Adipose tissue (tissue), 3 donors: Measurements from ENCODE around the gene SPATA20. TPM values are rescaled to one million over a fixed set of nuclear protein-coding genes. Genes with fewer than 3 reads are reported as not detected.

Experiments
- H3K27ac ChIP-seq: one replicate; pipeline ENCODE4 v1.5.1; 2013; ENCODE audit warnings: low read depth, low read length
- WGBS, 3 donors: extraction: QIAGEN DNeasy Blood & Tissue Kit; methylation state at CpG; one replicate each; pipeline ENCODE4 v1.1.7; 2013; 5-methylcytosine and 5-hydroxymethylcytosine counted together
- polyA plus RNA-seq, 3 donors: library from polyadenylated mRNA; stranded (reverse); fragments of 200-250 nt; gene quantifications; one replicate each; pipeline ENCODE4 v1.2.3, GENCODE V29; 2013
- donor health status: healthy with polysubstance abuse.
- donor health status: Bipolar disorder and iron deficiency.
- donor health status: healthy.

The SPATA20 gene
- polyA plus RNA-seq, 3 donors: 15.8 to 32.7 (median 21.8) TPM

DNA sequence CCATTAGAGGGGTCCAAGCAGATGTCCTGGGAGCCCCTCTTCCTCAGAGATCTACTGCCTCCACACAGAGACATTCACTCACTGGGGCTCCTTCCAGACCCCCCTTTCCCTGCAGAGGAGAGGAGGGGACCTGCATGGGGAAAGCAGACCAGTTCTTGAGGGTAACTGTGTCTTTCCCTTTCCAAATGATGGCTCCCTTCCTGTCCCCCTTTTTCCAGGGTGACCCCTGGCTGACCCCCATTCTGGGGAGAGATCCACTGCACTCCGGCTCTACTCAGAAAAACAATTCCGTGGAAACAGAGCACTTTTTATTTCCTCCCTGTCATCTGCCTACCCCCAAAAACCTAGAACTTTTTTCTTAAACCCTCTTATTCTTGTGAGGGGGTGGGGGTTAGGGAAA, 19.9 kb downstream of the SPATA20 start:
- H3K27ac ChIP-seq: no peak overlapping the region
- 40 to 56% (median 43%) methylated on average over 2 of the region's 2 CpGs for WGBS, 3 donors

DNA sequence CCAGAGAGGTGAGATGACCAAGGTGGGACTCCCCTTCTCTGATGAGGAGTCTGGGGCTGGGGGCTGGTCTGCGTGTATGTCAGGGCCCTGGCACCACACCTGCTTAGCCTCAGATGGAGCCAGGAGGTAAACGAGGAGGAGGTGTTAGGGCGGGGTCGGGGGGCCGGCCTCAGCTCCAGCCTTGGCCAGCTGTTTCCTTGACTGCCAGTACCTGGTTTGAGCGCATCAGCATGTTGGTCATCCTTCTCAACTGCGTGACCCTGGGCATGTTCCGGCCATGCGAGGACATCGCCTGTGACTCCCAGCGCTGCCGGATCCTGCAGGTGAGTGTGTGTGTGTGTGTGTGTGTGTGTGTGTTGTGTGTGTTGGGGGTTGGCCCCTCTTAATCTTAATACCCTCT, 21.7 kb downstream of the SPATA20 start:
- H3K27ac ChIP-seq: no peak overlapping the region
- WGBS, 3 donors: 89 to 93% (median 92%) methylated on average over 12 of the region's 12 CpGs

DNA sequence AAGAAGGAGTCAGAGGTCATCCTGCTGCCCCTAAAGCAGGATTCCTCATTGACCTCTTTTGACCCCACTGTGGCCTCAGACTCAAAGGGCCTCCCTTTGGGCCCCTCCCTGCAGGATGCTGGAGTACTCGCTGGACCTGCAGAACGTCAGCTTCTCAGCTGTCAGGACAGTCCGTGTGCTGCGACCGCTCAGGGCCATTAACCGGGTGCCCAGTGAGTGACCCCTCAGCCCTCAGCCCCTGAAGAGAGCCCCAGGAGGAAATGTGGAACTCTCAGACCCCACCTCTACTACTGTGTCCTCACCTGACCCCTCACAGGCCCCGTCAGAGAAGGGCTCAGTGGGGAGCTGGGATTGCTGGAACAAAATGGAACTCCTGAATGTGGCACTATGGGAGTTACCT, 22.6 kb downstream of the SPATA20 start:
- 88 to 98% (median 90%) methylated on average over 7 of the region's 7 CpGs for WGBS, 3 donors
- H3K27ac ChIP-seq: no peak overlapping the region

DNA sequence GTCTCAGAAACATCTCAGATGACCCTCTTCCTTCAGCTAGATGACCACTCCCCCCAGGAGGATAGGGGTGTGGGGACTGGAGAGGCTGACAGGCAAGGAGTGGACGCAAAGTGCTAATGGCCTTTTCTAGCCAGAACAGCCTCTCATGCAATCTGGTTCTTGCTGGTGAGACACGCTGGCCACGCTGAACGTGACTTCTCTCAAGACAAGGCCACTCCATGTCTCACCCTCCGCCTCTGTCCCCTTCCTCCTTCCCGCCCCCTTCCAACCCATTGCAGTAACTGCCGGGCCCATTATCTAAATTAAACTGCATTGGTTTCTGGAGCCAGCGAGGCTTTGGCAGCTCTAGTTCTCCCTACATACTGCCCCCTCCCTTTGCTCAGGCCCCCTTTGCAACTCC, 23.1 kb downstream of the SPATA20 start:
- no peak overlapping the region for H3K27ac ChIP-seq
- WGBS, 3 donors: 88 to 93% (median 90%) methylated on average over 8 of the region's 8 CpGs

DNA sequence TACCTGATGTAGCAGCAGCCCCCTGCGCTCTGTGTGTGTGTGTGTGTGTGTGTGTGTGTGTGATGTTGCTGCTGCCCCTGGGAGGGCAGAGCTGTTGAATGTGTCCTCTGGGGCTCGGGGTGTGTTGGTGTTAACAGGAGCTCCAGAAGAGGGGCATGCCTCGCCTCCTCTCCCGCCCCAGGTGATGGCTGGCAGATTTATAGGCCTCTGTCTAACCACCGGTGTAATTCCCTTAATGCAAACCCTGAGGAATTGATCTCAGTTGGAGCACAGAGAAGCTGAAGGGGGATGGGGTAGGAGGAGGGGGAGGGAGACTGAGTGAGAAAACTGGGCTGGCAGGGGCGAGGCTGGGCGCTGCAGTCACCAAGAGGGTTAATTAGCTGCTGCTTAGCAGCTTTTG, 23.6 kb downstream of the SPATA20 start:
- no peak overlapping the region for H3K27ac ChIP-seq
- WGBS, 3 donors: 82 to 85% (median 83%) methylated on average over 5 to 7 of the region's 7 CpGs

DNA sequence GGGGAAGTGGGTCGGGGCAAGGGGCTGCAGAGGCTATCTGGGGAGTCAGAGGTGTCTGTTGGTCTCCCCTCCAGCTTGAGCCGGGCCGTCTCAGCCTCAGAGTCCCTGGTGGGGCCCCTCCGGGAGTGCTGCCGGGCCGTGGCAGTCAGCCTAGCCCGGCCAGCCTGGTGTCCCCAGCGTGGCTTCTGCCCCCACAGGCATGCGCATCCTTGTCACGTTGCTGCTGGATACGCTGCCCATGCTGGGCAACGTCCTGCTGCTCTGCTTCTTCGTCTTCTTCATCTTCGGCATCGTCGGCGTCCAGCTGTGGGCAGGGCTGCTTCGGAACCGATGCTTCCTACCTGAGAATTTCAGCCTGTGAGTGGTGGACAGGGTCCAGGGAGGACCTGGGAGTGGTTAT, 24.7 kb downstream of the SPATA20 start:
- H3K27ac ChIP-seq: no peak overlapping the region
- WGBS, 3 donors: 85% methylated on average over 19 of the region's 19 CpGs

DNA sequence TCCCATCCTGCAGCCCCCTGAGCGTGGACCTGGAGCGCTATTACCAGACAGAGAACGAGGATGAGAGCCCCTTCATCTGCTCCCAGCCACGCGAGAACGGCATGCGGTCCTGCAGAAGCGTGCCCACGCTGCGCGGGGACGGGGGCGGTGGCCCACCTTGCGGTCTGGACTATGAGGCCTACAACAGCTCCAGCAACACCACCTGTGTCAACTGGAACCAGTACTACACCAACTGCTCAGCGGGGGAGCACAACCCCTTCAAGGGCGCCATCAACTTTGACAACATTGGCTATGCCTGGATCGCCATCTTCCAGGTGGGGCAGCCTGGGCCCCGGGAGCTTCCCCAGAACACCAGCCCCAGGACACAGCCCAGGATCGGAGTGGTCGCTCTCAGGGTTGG, 25.6 kb downstream of the SPATA20 start:
- 94 to 97% (median 95%) methylated on average over 20 of the region's 20 CpGs for WGBS, 3 donors
- no peak overlapping the region for H3K27ac ChIP-seq

DNA sequence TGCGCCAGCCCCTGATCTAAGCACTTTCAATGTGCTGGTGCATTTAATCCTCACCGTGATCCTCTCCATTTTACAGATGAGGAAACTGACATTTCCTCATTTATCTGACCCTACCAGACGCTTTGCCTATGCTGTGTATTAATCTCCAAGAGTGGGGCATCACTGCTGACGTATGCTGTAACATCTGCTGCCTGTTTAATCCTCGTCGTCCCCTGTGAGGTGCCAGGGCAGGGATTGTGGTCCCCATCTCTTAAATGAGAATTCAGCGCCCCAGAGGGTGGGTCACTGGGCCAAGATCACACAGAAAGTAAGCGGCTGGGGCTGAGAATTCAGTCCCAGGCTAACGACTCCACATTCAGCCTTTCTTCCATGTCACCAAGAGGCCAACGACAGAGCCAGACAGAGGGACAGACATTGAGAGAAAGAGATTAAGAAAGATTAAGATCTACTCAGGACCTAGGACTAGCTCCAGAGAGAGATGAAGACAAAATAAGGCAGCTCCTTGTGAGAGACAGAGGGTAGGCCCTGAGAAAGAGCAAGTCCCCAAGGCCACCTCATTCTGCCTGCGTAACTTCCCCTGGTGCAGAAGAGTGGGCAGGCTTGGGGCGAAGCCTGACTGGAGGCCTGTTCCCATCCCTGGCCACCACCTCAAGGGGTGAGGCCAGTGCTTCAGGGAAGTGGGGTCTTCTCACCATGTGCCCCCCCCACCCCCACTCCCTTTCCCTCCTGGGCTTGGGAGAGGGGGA, 27.1 kb downstream of the SPATA20 start:
- 88 to 93% (median 91%) methylated on average over 12 of the region's 12 CpGs for WGBS, 3 donors
- H3K27ac ChIP-seq: no peak overlapping the region

DNA sequence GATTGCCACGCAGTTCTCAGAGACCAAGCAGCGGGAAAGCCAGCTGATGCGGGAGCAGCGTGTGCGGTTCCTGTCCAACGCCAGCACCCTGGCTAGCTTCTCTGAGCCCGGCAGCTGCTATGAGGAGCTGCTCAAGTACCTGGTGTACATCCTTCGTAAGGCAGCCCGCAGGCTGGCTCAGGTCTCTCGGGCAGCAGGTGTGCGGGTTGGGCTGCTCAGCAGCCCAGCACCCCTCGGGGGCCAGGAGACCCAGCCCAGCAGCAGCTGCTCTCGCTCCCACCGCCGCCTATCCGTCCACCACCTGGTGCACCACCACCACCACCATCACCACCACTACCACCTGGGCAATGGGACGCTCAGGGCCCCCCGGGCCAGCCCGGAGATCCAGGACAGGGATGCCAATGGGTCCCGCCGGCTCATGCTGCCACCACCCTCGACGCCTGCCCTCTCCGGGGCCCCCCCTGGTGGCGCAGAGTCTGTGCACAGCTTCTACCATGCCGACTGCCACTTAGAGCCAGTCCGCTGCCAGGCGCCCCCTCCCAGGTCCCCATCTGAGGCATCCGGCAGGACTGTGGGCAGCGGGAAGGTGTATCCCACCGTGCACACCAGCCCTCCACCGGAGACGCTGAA, 28.7 kb downstream of the SPATA20 start:
- H3K27ac ChIP-seq: no peak overlapping the region
- WGBS, 3 donors: 65 to 90% (median 89%) methylated on average over 29 to 33 of the region's 33 CpGs

DNA sequence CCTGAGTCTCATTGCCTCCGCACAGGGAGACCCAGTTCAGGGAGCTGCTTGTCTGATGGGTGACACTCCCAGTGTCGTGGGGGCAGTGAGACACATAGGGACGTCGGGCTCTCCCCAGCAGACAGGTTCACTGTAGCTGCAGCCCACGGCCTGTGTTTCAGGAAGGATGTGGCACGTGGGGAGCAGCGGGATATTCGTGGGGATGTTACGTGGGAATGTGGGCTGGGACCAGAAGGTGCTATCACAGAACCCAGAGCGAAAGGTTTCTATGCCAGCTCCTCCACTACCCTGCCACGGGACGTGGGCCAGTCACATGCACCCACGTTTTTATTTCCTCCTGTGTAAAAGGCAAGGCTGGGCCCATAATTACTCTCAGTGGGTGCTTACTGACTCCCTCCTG, 29.9 kb downstream of the SPATA20 start:
- whole genome bisulfite sequencing, 3 donors: 65 to 83% (median 68%) methylated on average over 13 of the region's 13 CpGs

DNA sequence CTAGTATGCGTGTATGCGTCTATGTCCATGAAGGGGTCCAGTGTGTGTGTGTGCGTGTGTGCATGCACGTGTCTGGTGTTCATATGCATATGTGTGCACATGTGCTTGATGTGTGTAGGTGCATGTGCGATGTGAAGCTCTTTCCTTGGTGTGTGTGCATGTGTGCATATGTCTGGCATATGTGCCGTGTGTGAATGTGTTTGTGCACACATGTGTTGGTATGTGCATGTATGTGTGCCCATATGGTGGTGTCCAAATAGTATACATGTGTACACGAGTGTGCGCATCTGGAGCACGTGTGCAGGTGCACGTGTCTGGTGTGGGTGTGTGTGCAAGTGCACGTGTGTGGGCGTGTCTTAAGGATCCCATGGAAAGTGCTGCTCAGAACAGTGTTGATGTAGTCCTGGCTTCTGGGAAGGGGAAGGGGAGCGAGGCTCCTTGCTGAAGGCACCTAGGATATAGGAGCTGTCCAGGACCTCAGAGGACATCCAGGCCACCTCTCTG, 30.5 kb downstream of the SPATA20 start:
- 89 to 93% (median 92%) methylated on average over 13 of the region's 13 CpGs for WGBS, 3 donors

More for the DNA sequence above, 29.9 kb downstream of the SPATA20 start:
- H3K27ac ChIP-seq: no peak overlapping the region

DNA sequence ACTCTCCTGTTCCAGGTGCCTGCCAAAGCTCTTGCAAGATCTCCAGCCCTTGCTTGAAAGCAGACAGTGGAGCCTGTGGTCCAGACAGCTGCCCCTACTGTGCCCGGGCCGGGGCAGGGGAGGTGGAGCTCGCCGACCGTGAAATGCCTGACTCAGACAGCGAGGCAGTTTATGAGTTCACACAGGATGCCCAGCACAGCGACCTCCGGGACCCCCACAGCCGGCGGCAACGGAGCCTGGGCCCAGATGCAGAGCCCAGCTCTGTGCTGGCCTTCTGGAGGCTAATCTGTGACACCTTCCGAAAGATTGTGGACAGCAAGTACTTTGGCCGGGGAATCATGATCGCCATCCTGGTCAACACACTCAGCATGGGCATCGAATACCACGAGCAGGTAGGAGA, 31.2 kb downstream of the SPATA20 start:
- 80 to 91% (median 89%) methylated on average over 16 of the region's 16 CpGs for WGBS, 3 donors
- no peak overlapping the region for H3K27ac ChIP-seq

More for the DNA sequence above, 30.5 kb downstream of the SPATA20 start:
- no peak overlapping the region for H3K27ac ChIP-seq

DNA sequence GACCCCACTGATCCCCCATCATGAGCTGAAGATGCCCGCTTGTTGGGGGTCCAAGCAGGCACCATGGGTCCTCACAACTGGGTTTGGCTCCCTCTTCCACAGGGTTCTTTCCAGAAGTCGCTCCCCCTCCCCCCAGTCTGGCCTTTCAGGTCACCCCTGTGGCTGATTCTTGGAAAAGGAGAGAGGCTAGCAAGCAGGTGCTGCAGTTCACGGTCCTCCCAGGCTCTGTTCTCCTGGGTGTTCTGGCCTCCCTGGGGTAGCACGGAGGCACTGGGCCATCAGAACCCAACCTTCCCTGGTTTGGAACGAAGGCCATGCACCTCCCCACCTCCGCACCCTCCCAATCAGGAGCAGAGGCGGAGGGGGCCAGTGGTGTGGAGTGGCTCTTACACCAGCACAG, 32.4 kb downstream of the SPATA20 start:
- WGBS, 3 donors: 70 to 92% (median 92%) methylated on average over 7 of the region's 7 CpGs
- no peak overlapping the region for H3K27ac ChIP-seq

DNA sequence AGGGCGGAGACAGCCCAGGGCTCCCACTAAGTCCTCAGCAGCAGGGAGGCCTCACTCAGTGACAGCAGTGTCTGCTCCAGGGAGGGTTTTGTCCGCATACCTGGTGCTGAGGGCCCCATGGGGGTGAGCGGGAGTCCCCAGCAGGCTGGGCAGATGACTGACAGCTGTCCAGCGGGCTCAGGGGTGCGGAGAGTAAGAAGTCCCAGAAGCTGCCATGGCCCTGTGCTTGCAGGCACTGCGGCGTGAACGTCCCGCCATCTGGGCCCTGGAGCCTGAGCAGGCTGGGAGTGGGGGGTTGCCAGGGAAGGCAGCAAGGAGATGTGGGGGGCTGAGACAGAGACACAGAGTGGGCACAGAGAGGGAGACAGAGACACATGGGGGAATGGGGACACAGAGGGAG, 33.7 kb downstream of the SPATA20 start:
- no peak overlapping the region for H3K27ac ChIP-seq
- 95 to 98% (median 96%) methylated on average over 9 of the region's 9 CpGs for WGBS, 3 donors

DNA sequence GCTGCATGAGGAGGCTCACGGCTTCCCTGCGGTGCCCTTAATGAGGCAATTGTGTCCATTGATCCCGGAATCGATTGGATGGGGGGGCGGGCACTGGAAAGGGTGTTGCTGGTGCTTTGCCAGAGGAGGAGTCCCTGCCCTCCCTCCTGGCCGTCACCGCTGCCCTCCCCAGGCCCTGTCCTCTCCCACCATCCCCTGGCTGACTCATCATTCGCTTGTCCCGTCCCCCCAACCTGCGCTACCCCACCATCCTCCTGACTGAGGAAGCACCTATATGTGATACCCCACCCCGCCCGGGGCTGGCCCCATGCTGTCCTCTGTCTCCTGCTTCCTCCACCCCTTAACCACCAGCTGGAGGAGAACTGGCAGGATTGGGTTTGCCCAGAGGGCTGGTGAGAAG, 34.3 kb downstream of the SPATA20 start:
- H3K27ac ChIP-seq: no peak overlapping the region
- 93 to 95% (median 94%) methylated on average over 12 of the region's 12 CpGs for WGBS, 3 donors

DNA sequence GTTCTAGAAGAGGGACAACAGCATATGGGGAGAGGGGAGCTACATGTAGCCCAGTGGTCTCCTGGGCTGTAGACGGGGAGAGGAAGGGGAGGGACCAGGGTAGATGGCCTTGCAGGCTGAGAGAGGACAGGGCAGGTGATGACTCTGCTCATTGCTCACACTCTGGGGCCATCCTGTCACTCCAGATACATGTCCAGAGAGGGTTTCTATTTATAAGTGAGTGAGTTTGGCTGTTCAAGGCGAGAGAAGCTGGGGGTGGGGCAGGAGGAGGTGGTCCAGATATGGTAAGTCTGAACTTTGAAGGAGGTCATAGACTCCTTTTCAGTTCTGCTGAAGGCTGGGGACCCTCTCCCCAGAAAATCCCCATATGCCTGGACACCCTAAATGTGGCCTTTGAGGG, 35.8 kb downstream of the SPATA20 start:
- WGBS, 3 donors: 86 to 90% (median 88%) methylated on average over 2 of the region's 2 CpGs
- no peak overlapping the region for H3K27ac ChIP-seq

DNA sequence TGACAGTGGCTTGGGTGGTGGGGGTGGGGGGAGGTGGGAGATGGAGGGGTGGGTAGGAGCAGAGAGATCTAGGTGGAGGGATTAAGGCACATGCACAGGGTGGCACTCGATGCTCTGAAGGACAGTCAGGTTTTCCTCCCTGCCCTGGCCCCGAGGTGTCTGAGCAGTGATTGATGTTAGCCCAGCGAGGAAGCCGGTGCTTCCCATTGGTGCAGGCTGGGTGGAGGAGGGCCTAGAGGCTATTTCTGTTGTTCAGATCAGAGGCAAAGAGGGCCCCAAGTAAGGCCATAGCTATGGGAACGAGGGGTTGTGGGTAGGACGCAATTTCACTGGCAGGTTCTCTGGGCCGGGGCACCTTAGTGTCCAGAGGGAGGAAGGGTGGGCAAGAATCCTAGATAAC, 36.7 kb downstream of the SPATA20 start:
- no peak overlapping the region for H3K27ac ChIP-seq
- 62 to 79% (median 64%) methylated on average over 7 of the region's 7 CpGs for WGBS, 3 donors

DNA sequence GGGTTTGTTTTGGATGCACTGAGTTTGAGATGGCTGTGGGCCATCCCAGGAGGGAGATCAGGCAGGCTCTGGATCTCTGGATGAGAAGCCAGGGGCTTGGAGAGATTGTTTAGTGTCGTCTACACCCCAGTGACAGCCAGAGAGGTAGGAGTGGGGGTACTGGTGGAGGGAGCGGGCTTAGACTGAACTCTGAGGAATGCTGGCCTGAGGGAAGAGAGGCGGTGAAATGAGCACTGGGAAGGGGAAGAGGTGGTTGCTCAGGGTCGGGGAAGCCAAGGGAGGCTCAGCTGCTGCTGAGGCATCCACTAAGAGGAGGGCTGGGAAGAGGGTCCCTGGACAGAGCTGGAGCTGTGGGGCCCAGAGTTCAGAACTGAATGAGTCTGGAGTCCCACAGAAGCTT, 37.1 kb downstream of the SPATA20 start:
- H3K27ac ChIP-seq: no peak overlapping the region
- WGBS, 3 donors: 83 to 85% (median 83%) methylated on average over 4 of the region's 4 CpGs

DNA sequence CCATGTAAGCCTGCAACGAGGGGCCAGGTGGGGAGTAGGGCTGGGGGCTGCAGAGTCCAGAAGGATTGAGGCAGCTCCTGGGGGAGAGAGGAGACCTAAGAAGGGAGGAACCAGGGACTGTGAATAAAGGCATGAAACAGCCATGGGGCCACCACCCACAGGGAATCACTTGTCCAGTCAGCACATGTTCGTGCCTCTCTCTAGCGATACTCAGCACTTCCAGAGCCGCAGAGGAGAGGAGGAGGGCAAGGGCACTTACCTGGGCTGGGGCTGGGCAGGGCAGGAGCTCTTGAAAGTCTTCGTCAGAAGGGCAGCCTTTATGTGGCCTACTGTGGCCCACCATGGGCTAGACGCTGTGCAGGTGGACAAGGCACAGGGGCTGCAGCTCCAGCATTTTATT, 37.8 kb downstream of the SPATA20 start:
- WGBS, 3 donors: 88 to 92% (median 88%) methylated on average over 6 of the region's 6 CpGs
- no peak overlapping the region for H3K27ac ChIP-seq

DNA sequence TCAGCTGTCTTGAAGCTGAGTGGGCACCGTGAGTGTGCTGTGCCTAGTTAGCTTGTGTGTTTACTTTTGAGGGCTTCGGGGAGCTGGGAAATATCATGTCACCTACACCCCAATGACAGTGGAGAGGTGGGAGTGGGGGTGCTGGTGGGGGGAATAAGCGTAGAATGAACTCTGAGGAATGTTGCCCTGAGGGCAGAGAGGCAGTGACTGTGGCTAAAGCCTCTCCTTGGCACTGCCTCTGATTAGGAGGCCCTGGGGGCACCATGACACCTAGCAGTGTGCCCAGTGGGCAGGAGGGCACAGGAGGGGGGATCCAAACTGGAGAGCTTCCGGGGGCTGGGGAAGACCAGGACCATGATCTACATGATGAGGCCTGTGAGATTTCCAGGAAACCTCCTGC, 38.4 kb downstream of the SPATA20 start:
- no peak overlapping the region for H3K27ac ChIP-seq
- 87 to 92% (median 88%) methylated on average over 4 of the region's 4 CpGs for WGBS, 3 donors
